Trophoblast cell (in vitro differentiated cells and primary cell): ENCODE measurements around the gene PTPRM.

ENCODE experiments used
- DNase-seq, 2 donors: peaks; one replicate each; pipeline ENCODE4 v3.0.0-alpha.2; 2016
- H2AFZ ChIP-seq: 2 replicates; pipeline ENCODE4 v1.6.1; 2013; ENCODE audit warnings: low read length, moderate library complexity, mild to moderate bottlenecking; ENCODE audit not compliant: insufficient read depth, poor library complexity
- H2AK5ac ChIP-seq: 2 replicates; pipeline ENCODE4 v1.6.1; 2013; ENCODE audit warnings: mild to moderate bottlenecking, low read length
- H2BK120ac ChIP-seq: 2 replicates; pipeline ENCODE4 v1.6.1; 2013; ENCODE audit warnings: low read length, mild to moderate bottlenecking, moderate library complexity; ENCODE audit not compliant: insufficient read depth, poor library complexity
- H2BK12ac ChIP-seq: 2 replicates; pipeline ENCODE4 v1.6.1; 2013; ENCODE audit warnings: mild to moderate bottlenecking, low read length, moderate library complexity
- H2BK5ac ChIP-seq: 2 replicates; pipeline ENCODE4 v1.6.1; 2013; ENCODE audit warnings: low read length, low read depth, moderate library complexity, mild to moderate bottlenecking; ENCODE audit not compliant: poor library complexity
- H3K14ac ChIP-seq: 2 replicates; pipeline ENCODE4 v1.6.1; 2013; ENCODE audit warnings: mild to moderate bottlenecking, low read length
- H3K18ac ChIP-seq: 2 replicates; pipeline ENCODE4 v1.6.1; 2013; ENCODE audit warnings: mild to moderate bottlenecking, low read length
- H3K23ac ChIP-seq: 2 replicates; pipeline ENCODE4 v1.6.1; 2013; ENCODE audit warnings: low read length
- H3K27ac ChIP-seq: 2 replicates; pipeline ENCODE4 v1.5.1; 2013; ENCODE audit warnings: low read depth, mild to moderate bottlenecking, inconsistent platforms, low read length, moderate library complexity
- H3K27me3 ChIP-seq: 2 replicates; pipeline ENCODE4 v1.6.1; 2013; ENCODE audit warnings: inconsistent platforms, mild to moderate bottlenecking, low read length, moderate library complexity; ENCODE audit not compliant: insufficient read depth
- H3K36me3 ChIP-seq, 2 experiments: 1 replicate in 1 of 2; 2 replicates in 1 of 2; pipeline ENCODE4 v1.6.1; 2013; ENCODE audit warnings: low read length in 2 of 2, mild to moderate bottlenecking in 2 of 2, moderate library complexity in 1 of 2; ENCODE audit not compliant: insufficient read depth in 2 of 2, control insufficient read depth in 1 of 2
- H3K4ac ChIP-seq: 2 replicates; pipeline ENCODE4 v1.6.1; 2013; ENCODE audit warnings: low read depth, mild to moderate bottlenecking, low read length, moderate library complexity
- H3K4me1 ChIP-seq, 2 experiments: 1 replicate in 1 of 2; 2 replicates in 1 of 2; pipeline ENCODE4 v1.6.1; 2013; ENCODE audit warnings: low read length in 2 of 2, mild to moderate bottlenecking in 2 of 2, moderate library complexity in 1 of 2; ENCODE audit not compliant: insufficient read depth in 2 of 2, control insufficient read depth in 1 of 2
- H3K4me2 ChIP-seq: 2 replicates; pipeline ENCODE4 v1.6.1; 2013; ENCODE audit warnings: inconsistent platforms, mild to moderate bottlenecking, low read length, moderate library complexity
- H3K4me3 ChIP-seq: 2 replicates; pipeline ENCODE4 v1.5.1; 2013; ENCODE audit warnings: mild to moderate bottlenecking, low read depth, low read length, inconsistent platforms
- H3K79me1 ChIP-seq: one replicate; pipeline ENCODE4 v1.6.1; 2013; ENCODE audit warnings: low read length
- H3K79me2 ChIP-seq: 2 replicates; pipeline ENCODE4 v1.6.1; 2013; ENCODE audit warnings: low read length, mild to moderate bottlenecking; ENCODE audit not compliant: control insufficient read depth, insufficient read depth, poor library complexity
- H3K9ac ChIP-seq: 2 replicates; pipeline ENCODE4 v1.6.1; 2013; ENCODE audit warnings: mild to moderate bottlenecking, low read length
- H3K9me3 ChIP-seq: 2 replicates; pipeline ENCODE4 v1.6.1; 2013; ENCODE audit warnings: low read depth, mild to moderate bottlenecking, control low read depth, inconsistent platforms, low read length; ENCODE audit not compliant: insufficient read depth
- H4K12ac ChIP-seq: 2 replicates; pipeline ENCODE4 v1.6.1; 2013; ENCODE audit warnings: low read depth, mild to moderate bottlenecking, low read length, moderate library complexity
- H4K8ac ChIP-seq: 2 replicates; pipeline ENCODE4 v1.6.1; 2013; ENCODE audit warnings: low read depth, mild to moderate bottlenecking, low read length, moderate library complexity
- H4K91ac ChIP-seq: one replicate; pipeline ENCODE4 v1.6.1; 2013; ENCODE audit warnings: low read depth, mild to moderate bottlenecking, low read length, moderate library complexity
- WGBS: extraction: QIAGEN DNeasy Blood & Tissue Kit; methylation state at CpG from one replicate; pipeline ENCODE4 v1.1.7; 2013; ENCODE audit warnings: missing lambda C conversion rate; ENCODE audit not compliant: insufficient read length, insufficient coverage; ENCODE audit errors: extremely low coverage; 5-methylcytosine and 5-hydroxymethylcytosine counted together

Gene PTPRM

GRCh38 chr18:8314124-8314523 lies 747.0 kb downstream of the PTPRM start:
- Histone ChIP-seq H2BK12ac (no peak overlapping the region), H2BK5ac (no peak overlapping the region), H3K4me2 (no peak overlapping the region), H3K23ac (no peak overlapping the region), H3K79me2 (no peaks in the 10 kb centered on the region), H3K79me1 (no peaks in the 10 kb centered on the region), H3K9me3 (no peaks in the 10 kb centered on the region), H3K4me3 (no peak overlapping the region), H3K36me3 (no peaks in the 10 kb centered on the region), H2AFZ (no peak overlapping the region), H4K91ac (no peak overlapping the region), H3K9ac (no peak overlapping the region), H3K27ac (no peak overlapping the region), H2BK120ac (no peak overlapping the region), H3K18ac (no peak overlapping the region), H3K4me1 (no peaks in the 10 kb centered on the region), H3K14ac (no peak overlapping the region), H3K27me3 (no peaks in the 10 kb centered on the region), H4K8ac (no peak overlapping the region), H3K4ac (no peak overlapping the region), H2AK5ac (no peak overlapping the region), H4K12ac (no peak overlapping the region)
- no CpG with 5 or more reads among the region's 2 CpGs for WGBS
- no peak for DNase-seq

- Histone ChIP-seq H3K27ac (no peak overlapping the region), H2BK12ac (no peak overlapping the region), H2AK5ac (no peak overlapping the region), H4K91ac (no peak overlapping the region), H3K4me1 (no peaks in the 10 kb centered on the region), H3K4me2 (no peak overlapping the region), H3K27me3 (no peaks in the 10 kb centered on the region), H3K4ac (no peak overlapping the region), H4K12ac (no peak overlapping the region), H3K4me3 (no peak overlapping the region), H3K79me2 (no peaks in the 10 kb centered on the region), H3K79me1 (no peaks in the 10 kb centered on the region), H3K9ac (no peak overlapping the region), H3K36me3 (no peaks in the 10 kb centered on the region), H4K8ac (no peak overlapping the region), H3K18ac (no peak overlapping the region), H2BK5ac (no peak overlapping the region), H2AFZ (no peak overlapping the region), H3K9me3 (no peaks in the 10 kb centered on the region), H3K14ac (no peak overlapping the region), H2BK120ac (no peak overlapping the region), H3K23ac (no peak overlapping the region)
- WGBS: no CpG with 5 or more reads among the region's 6 CpGs
- no peak for DNase-seq
Observed at GRCh38 chr18:8319798-8320489, 752.8 kb downstream of the PTPRM start.

- Histone ChIP-seq H2BK120ac (no peak overlapping the region), H3K9me3 (no peaks in the 10 kb centered on the region), H3K23ac (no peak overlapping the region), H4K8ac (no peak overlapping the region), H3K4me2 (no peak overlapping the region), H3K36me3 (no peaks in the 10 kb centered on the region), H3K4me3 (no peak overlapping the region), H3K18ac (no peak overlapping the region), H4K91ac (no peak overlapping the region), H2AFZ (no peak overlapping the region), H3K4me1 (no peaks in the 10 kb centered on the region), H3K14ac (no peak overlapping the region), H3K27ac (no peak overlapping the region), H2AK5ac (no peak overlapping the region), H3K9ac (no peak overlapping the region), H2BK5ac (no peak overlapping the region), H2BK12ac (no peak overlapping the region), H4K12ac (no peak overlapping the region), H3K27me3 (no peaks in the 10 kb centered on the region), H3K79me2 (no peaks in the 10 kb centered on the region), H3K79me1 (no peaks in the 10 kb centered on the region), H3K4ac (no peak overlapping the region)
- WGBS: no CpG with 5 or more reads among the region's 2 CpGs
- no peak for DNase-seq
Observed at GRCh38 chr18:8322486-8322885, 755.4 kb downstream of the PTPRM start.

- no peak overlapping the region for H4K12ac ChIP-seq
- H3K4me2 ChIP-seq: no peak overlapping the region
- no peaks in the 10 kb centered on the region for H3K27me3 ChIP-seq
- no peak overlapping the region for H2AFZ ChIP-seq
- no peak overlapping the region for H3K4ac ChIP-seq
- no peak overlapping the region for H4K8ac ChIP-seq
- H2BK120ac ChIP-seq: no peak overlapping the region
- no peak overlapping the region for H2AK5ac ChIP-seq
- H3K18ac ChIP-seq: no peak overlapping the region
- H3K9me3 ChIP-seq: no peaks in the 10 kb centered on the region
- no peak for DNase-seq
- no peak overlapping the region for H3K14ac ChIP-seq
- H3K4me1 ChIP-seq: no peaks in the 10 kb centered on the region
- no peak overlapping the region for H3K9ac ChIP-seq
- H3K4me3 ChIP-seq: no peak overlapping the region
- H4K91ac ChIP-seq: no peak overlapping the region
- no peaks in the 10 kb centered on the region for H3K79me2 ChIP-seq
- H3K79me1 ChIP-seq: no peaks in the 10 kb centered on the region
- no peak overlapping the region for H3K23ac ChIP-seq
- H2BK12ac ChIP-seq: no peak overlapping the region
- no CpG with 5 or more reads among the region's 3 CpGs for WGBS
- no peak overlapping the region for H3K27ac ChIP-seq
- no peaks in the 10 kb centered on the region for H3K36me3 ChIP-seq
- no peak overlapping the region for H2BK5ac ChIP-seq
Observed at GRCh38 chr18:8324343-8325065, 757.4 kb downstream of the PTPRM start.
